GM15510 (cell line): ENCODE measurements around the gene TMEM106C.

Experiments
- POLR2A ChIP-seq: IDR thresholded peaks from 3 replicates; pipeline ENCODE4 v1.6.1; 2011; ENCODE audit warnings: borderline replicate concordance; ENCODE audit not compliant: insufficient read length; ENCODE audit errors: extremely low read depth

Gene TMEM106C

DNA sequence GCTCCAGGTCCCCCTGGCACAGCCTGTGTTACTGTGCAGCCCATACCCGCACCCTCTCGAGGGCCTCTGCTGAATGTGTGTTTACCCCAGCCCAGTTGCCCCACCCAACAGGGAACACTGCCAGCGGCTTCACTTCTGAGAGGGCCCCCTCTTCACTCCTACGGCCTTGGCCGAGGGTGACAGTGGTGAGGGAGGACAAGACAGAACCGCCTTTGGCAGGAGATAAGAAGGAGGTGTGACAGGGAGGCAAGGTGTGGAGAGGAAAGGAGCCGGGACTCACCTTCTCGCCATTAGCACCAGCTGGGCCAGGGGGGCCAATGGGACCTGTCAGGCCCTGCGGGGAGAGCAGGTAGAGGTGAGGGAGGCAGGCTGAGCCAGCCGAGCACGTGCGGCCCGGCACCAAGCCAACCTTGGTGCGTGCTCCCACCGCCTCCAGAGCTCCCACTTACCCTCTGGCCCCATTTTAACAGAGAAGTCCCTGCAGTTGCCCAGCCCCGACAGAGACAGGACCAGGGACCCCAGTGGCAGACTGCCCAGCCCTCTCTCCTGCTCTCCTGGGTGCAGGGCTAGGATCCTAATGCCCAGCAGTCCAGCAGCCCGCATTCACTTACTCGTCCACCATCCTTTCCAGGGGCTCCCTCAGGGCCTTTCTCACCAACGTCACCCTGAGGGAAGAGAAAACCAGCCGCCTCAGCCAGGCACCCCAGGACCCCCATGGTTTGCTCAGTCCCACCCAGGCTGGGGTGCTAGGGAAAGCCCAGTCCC, 18.3 kb downstream of the TMEM106C start:
- no peak for TF ChIP-seq POLR2A

DNA sequence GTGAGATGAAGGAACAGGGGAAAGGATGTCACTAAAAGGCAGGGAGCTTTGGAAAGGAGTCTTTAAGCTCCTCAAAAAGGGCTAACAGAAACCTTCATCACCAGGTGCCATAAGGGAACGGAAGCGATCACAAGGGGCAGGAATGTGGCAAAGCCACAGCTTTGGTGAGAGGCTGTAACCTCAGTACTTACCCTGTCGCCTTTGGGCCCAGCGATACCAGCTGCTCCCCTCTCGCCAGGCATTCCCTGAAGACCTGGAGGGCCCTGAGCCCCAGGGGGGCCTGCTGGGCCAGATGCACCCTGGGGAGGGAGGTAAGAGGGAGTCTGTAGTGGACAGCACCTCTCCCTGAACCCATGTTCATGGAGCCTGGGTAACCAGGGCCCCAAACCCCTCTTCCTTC, 18.9 kb downstream of the TMEM106C start:
- no peak for TF ChIP-seq POLR2A

DNA sequence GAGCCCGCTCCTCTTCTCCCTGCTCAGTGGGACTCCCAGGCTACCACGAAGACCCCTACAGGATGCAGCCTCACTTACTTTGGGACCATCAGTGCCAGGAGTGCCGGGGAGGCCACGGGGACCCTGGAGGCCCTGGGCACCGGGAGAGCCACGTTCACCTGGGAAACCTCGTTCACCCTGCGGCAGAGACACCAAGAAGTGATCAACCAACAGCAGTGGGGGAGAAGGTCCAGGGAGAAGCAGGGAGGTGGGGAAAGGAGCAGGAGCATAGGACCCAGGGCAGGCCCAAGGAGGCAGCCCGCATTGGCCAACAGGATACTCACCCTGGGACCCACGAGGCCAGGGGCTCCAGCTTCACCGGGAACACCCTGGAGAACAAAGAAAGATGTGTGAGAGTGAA, 19.4 kb downstream of the TMEM106C start:
- no peak for TF ChIP-seq POLR2A

DNA sequence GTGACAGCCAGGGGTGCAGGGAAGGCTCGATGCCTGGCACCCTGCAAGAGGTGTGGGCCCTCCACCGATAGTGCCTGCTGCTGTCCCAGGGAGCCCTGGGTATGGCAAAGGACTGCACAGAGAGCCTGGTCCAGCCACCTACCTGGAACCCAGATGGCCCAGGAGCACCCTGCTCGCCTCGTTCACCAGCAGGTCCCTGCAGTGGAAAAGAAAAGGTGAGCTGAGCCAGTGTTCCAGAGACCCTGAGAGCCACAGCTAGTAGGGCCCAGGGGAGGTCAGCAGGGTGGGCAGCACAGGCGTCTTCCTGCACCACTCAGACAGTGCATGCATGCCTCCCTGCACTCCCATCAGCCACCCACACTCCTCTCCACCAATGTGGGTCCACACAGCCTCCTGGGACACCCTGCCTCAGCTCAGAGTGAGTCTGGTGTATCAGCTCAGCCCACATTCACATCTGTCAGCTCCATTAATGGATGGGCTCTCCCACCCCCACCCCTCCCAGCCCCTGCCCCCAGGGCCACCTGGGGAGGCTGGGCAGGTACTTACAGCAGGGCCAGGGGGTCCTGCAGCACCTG, 20.2 kb downstream of the TMEM106C start:
- TF ChIP-seq POLR2A = no peak

DNA sequence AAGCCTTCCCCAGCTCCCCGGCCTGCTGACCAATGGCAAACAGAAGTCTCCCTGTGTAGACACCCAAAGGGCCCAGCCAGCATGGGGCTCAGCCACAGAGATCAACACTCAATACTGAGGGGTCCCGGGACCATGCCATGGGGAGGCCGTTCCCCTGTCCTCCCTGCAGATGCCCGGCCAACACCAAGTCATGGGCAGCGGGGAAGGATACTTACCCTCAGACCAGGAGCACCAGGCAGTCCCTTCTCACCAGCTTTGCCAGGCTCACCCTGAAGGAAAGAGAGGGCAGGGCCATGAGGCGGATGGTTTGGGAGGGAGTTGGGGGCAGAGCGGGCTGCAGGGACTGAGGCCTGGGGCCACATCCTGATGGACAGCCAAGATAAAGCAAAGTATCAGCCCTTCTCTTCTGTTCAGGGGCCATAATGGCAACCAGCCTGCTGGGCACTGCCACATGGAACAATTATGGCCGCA, 21.0 kb downstream of the TMEM106C start:
- TF ChIP-seq POLR2A = no peak

DNA sequence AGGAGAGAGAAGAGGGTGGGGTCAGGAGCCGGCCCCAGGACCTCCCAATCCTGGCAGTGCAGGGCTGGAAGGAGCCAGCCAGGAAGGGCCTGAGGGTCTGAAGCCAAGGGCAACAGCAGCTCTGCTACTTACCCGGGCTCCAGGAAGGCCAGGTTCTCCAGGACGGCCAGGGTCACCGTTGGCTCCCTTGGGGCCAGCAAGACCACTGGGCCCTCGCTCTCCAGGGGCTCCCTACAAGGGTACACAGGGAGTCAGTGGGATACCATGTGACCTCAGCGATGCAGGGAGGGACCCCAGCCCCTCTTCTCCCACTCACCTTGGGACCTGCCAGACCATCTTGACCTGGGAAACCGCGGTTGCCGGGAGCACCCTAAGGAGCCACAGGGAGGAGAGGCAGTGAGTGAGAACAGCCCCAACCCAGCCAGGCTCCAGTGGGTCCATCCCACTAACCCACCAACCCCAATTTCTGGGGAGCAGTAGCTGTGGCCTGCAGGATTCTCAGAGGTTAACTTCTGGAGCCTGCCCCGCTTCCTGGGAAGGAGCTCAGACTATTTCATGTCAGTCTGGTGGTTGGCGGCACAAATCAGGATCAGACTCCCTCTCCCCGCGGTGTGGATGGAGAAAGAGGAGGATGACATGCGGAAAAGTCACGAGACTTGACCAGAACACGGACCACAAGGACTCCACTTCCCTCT, 22.3 kb downstream of the TMEM106C start:
- no peak for TF ChIP-seq POLR2A

DNA sequence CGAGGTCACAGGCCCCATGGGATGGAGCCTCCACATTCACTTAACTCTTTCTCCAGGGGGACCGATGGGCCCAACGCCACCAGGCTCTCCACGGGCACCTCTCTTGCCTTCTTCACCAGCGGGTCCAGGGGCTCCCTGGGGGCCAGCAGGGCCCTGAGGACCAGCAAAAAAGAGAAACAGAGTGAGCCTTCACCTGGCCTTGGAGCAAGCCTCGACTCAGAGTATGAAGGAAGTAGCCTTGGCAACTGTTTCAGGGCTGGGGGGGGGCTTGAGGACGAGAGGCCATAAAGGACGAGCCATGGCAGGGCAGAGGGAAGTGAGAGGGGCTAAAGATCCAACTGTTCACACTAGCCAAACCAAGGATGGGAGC, 22.9 kb downstream of the TMEM106C start:
- no peak for TF ChIP-seq POLR2A

DNA sequence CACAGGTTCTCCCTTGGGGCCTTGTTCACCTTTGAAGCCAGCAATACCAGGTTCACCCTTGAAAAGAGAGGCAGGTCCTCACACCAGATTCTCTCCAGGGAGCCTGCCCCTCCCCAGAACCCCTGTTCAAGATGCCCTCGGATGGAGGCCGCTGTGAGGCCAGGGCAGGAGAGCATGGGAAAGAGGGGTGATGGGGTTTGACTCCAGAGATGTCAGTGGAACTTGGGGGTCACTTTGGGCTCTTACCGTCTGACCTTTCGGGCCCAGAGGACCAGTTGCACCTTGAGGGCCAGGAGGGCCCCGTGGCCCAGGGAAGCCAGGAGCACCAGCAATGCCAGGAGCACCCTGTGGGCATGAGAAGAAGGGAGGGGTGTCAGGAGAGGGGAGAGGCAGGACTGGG, 23.4 kb downstream of the TMEM106C start:
- TF ChIP-seq POLR2A = no peak

DNA sequence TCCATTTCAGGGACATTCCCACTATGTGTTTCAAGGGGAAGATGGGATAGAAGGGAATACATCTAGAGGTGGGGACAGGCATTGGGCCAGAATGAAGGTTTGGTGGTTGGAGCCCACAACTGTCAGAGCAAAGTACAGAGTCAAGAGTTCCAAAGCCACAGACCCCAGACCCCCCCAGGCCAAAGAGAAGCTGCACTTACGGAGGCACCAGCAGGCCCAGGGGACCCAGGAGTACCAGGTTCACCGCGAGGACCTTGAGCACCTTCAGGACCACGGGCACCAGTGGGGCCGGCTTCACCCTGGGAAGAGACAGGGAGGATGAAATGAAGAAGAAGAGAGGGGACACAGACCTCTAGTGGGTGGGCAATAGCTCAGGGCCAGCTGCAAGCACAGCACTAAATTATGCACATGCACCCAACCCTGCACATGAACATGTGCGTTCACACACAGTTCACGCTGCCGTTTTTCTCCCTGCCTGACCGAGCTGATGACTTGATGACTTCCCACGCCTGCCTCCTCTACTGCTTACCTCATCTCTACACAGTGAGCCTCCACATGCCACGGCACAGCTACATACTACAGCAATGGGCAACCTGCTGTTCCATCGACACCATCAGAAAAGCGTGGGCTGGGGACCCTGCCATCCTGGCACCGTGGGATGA, 24.1 kb downstream of the TMEM106C start:
- TF ChIP-seq POLR2A = no peak

DNA sequence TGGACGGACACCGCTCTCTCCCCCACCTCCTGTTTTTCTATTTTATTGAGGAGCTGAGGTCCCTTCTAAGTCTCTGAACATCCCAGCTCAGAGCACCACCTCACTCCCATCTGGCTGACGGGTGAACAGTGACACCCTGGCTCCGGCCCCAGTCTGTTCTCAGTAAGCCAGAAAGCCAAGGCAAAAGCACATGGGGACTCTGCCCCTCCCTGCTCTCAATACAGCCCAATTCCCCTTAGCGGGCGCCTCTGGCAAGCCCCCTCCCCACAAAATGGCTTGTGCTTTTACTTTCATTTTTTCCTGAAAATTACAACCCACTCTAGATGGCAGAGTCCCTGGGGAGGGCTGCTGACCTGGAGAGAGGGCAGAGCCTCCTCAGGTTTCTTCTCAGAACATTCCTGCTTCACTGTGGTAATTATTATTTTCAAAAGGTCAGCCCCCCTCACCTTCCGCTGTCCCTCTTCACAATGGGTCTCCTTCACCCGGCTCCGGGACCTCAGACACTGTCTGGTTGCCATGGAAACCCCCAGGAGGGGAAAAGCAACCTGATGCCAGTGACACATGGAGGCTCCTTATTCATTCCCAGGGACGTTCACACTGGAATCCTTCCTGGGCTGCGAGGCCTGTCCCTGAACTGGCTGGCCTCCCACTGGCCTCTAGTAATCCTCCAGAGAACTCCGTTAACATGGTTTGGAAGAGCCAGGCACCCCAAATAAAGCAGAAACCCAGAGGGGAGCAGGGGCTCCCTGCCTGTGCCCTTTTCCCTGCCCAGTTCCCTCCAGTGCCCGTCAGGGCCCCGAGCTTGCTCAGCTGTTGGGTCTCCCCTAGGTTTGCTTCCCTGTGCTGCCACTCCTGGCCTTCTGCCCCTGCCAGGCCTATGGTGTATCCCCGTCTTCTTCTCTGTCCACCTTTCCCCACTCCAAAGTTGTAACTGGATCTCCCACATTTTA, 25.0 kb downstream of the TMEM106C start:
- no peak for TF ChIP-seq POLR2A

DNA sequence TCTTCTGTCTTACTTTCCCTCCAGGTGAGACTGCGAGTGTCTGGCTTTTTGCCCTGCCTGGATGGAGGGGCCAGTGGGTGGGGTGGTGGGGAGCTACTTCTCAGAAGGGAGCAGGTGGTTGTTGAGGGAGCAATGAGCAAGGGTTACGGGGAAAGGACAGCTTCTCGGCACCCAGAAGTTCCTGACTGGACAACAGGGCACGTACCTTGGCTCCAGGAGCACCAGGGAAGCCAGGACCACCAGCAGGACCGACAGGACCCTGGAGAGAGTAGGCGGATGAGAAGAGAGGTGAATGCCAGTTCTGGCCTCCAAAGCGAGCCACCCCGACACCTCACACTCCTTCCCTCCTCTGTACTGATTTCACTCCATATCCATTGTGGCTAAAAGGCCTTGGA, 25.6 kb downstream of the TMEM106C start:
- no peak for TF ChIP-seq POLR2A

DNA sequence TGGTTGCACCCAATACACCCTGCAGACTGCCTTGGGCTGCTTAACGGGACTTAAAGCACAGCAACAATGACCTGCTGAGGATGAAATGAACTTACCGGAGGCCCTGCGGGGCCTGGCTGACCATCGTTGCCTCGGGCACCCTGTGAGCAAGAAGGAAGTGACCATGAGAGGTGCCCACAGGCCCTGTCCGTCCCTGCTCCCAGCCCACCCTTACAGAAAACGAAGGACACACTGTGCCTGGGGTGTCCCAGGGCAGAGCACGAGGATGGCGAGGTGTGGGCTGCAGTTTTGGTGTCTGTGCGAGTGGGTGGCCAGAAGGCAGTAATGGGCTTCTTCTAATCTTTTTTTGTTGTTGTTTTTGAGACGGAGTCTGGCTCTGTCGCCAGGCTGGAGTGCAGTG, 26.3 kb downstream of the TMEM106C start:
- TF ChIP-seq POLR2A = no peak

DNA sequence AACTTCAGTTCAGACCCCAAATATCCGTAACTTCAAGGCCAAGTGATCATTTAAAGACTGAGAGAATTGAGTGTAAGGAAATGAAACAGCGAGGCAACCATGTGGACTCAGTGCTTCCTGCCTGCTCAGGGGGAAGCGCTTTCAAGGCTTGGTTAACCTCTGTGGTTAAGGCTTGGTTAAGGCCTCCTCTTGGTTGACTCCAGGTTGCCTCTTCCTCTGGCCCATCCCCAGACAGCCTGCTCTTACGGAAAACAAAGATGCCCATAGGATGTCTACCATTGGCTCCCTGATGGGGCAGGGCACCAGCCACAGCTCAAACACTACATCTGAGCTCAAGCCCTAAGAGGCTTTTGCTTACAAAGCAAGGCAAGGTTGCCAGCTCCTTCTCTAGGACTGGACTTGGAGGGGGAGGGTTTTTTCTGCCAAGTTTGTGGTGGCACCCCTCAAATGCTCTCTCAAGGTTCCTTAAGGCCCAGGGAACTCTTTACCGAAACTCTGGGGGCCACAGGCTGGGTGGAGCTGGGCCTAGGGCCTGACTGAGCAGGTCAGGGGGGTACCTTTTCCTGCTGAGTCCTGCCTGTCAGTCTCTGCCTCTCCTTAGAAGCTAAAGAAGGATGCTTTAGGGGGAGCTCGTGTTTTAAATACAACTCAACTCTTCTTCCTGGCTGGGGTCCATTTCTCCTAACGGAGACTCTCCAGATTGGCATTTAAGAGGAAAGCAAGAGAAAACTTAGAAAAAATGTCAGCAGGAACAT, 27.1 kb downstream of the TMEM106C start:
- TF ChIP-seq POLR2A = no peak
